Spinal cord (tissue), 10 donors: Measurements from ENCODE around the gene TRABD. TPM values are rescaled to one million over a fixed set of nuclear protein-coding genes. Genes with fewer than 3 reads are reported as not detected.

Experiments
- DNase-seq, 6 donors: peaks; one replicate each; pipeline versions ENCODE4 v3.0.0 to v3.0.0-alpha.2; 2013 to 2015; ENCODE audit warnings: low spot score in 6 of 6, low read depth in 4 of 6
- H3K27ac ChIP-seq: one replicate; pipeline ENCODE4 v1.5.1; 2013; ENCODE audit warnings: low read depth, low read length, control low read depth
- H3K27me3 ChIP-seq: one replicate; pipeline ENCODE4 v1.6.1; 2013; ENCODE audit warnings: low read length; ENCODE audit not compliant: control insufficient read depth, insufficient read depth
- H3K36me3 ChIP-seq: one replicate; pipeline ENCODE4 v1.6.1; 2013; ENCODE audit warnings: low read length; ENCODE audit not compliant: control insufficient read depth, insufficient read depth
- H3K4me1 ChIP-seq: one replicate; pipeline ENCODE4 v1.6.1; 2013; ENCODE audit warnings: low read length; ENCODE audit not compliant: control insufficient read depth, insufficient read depth
- H3K4me3 ChIP-seq: one replicate; pipeline ENCODE4 v1.5.1; 2013; ENCODE audit warnings: low read depth, low read length, control low read depth
- H3K9me3 ChIP-seq: one replicate; pipeline ENCODE4 v1.6.1; 2013; ENCODE audit warnings: low read length; ENCODE audit not compliant: control insufficient read depth, insufficient read depth
- WGBS: methylation state at CpG from one replicate; pipeline ENCODE4 v1.1.5; 2013; ENCODE audit warnings: missing lambda C conversion rate; ENCODE audit not compliant: insufficient coverage; 5-methylcytosine and 5-hydroxymethylcytosine counted together
- polyA plus RNA-seq, 2 donors: library from polyadenylated mRNA; unstranded; fragments of 120-200 nt; gene quantifications; one replicate each; pipeline ENCODE4 v1.2.1, GENCODE V29; 2013; ENCODE audit not compliant: insufficient read length in 2 of 2
- total RNA-seq, 2 donors: library from RNA; depleted of rRNA in 1 of 2; stranded (reverse); fragments of 120-200 nt in 1 of 2; fragments of >200 nt in 1 of 2; gene quantifications; one replicate each; pipeline versions ENCODE4 v1.2.3 to v1.2.4, GENCODE V29; 2013 to 2014
- donor health status: healthy.

The TRABD gene
- total and polyA plus RNA-seq, 4 donors = 5.4 to 34.7 (median 21.7) TPM

GRCh38 chr22:50208939-50209892 lies 23.5 kb downstream of the TRABD start:
- Histone ChIP-seq H3K9me3 (no peaks in the 10 kb centered on the region), H3K4me3 (no peak overlapping the region), H3K27ac (no peak overlapping the region), H3K27me3 (no peaks in the 10 kb centered on the region), H3K36me3 (peaks cover 88% of the 10 kb centered on the region), H3K4me1 (peaks cover 14% of the 10 kb centered on the region)
- 82% methylated on average over 31 of the region's 31 CpGs for WGBS
- DNase-seq = no peak

- H3K9me3 ChIP-seq = no peaks in the 10 kb centered on the region
- WGBS = 68% methylated on average over 20 of the region's 20 CpGs
- peaks cover 14% of the 10 kb centered on the region for H3K4me1 ChIP-seq
- no peaks in the 10 kb centered on the region for H3K27me3 ChIP-seq
- H3K4me3 ChIP-seq = no peak overlapping the region
- no peak overlapping the region for H3K27ac ChIP-seq
- H3K36me3 ChIP-seq = peaks cover 92% of the 10 kb centered on the region
- DNase-seq = peak in 4 of 6 donors; percentile 38 to 87 (median 69)
These were observed 24.2 kb downstream of the TRABD start for GRCh38 chr22:50209893-50210292.

GRCh38 chr22:50210378-50211139 lies 24.8 kb downstream of the TRABD start:
- peaks cover 92% of the 10 kb centered on the region for H3K36me3 ChIP-seq
- DNase-seq = no peak

GRCh38 chr22:50211147-50211546 lies 25.4 kb downstream of the TRABD start:
- Histone ChIP-seq H3K27ac (no peak overlapping the region), H3K4me3 (no peak overlapping the region), H3K9me3 (no peaks in the 10 kb centered on the region), H3K27me3 (no peaks in the 10 kb centered on the region), H3K36me3 (peaks cover 92% of the 10 kb centered on the region), H3K4me1 (peaks cover 14% of the 10 kb centered on the region)
- 94% methylated on average over 14 of the region's 14 CpGs for WGBS
- no peak for DNase-seq

More at GRCh38 chr22:50210378-50211139, 24.8 kb downstream of the TRABD start:
- H3K4me1 ChIP-seq = peaks cover 14% of the 10 kb centered on the region
- H3K27me3 ChIP-seq = no peaks in the 10 kb centered on the region
- H3K27ac ChIP-seq = no peak overlapping the region
- no peaks in the 10 kb centered on the region for H3K9me3 ChIP-seq
- no peak overlapping the region for H3K4me3 ChIP-seq
- WGBS = 93% methylated on average over 32 of the region's 32 CpGs

GRCh38 chr22:50213263-50213662 lies 27.6 kb downstream of the TRABD start:
- WGBS = 96% methylated on average over 8 of the region's 9 CpGs
- H3K27ac ChIP-seq = no peak overlapping the region
- no peak for DNase-seq
- H3K9me3 ChIP-seq = no peaks in the 10 kb centered on the region
- H3K4me1 ChIP-seq = peaks cover 9% of the 10 kb centered on the region
- H3K36me3 ChIP-seq = peaks cover 93% of the 10 kb centered on the region
- H3K4me3 ChIP-seq = no peak overlapping the region
- H3K27me3 ChIP-seq = no peaks in the 10 kb centered on the region

- peaks cover 20% of the 10 kb centered on the region for H3K4me1 ChIP-seq
- 87% methylated on average over 11 of the region's 17 CpGs for WGBS
These were observed 29.8 kb downstream of the TRABD start for GRCh38 chr22:50215297-50216054.

GRCh38 chr22:50216055-50216683 lies 30.5 kb downstream of the TRABD start:
- Histone ChIP-seq H3K4me3 (no peak overlapping the region), H3K27ac (no peak overlapping the region)
- WGBS = 91% methylated on average over 10 of the region's 15 CpGs

More at GRCh38 chr22:50215297-50216054, 29.8 kb downstream of the TRABD start:
- Histone ChIP-seq H3K36me3 (peaks cover 93% of the 10 kb centered on the region), H3K27ac (no peak overlapping the region), H3K4me3 (no peak overlapping the region), H3K9me3 (no peaks in the 10 kb centered on the region), H3K27me3 (no peaks in the 10 kb centered on the region)
- DNase-seq = no peak

GRCh38 chr22:50216684-50217520 lies 31.2 kb downstream of the TRABD start:
- H3K9me3 ChIP-seq = no peaks in the 10 kb centered on the region
- no peak overlapping the region for H3K4me3 ChIP-seq
- H3K4me1 ChIP-seq = peaks cover 20% of the 10 kb centered on the region
- DNase-seq = no peak
- no peak overlapping the region for H3K27ac ChIP-seq
- H3K36me3 ChIP-seq = peaks cover 98% of the 10 kb centered on the region
- no peaks in the 10 kb centered on the region for H3K27me3 ChIP-seq
- WGBS = 93% methylated on average over 56 of the region's 57 CpGs

More at GRCh38 chr22:50216055-50216683, 30.5 kb downstream of the TRABD start:
- no peaks in the 10 kb centered on the region for H3K27me3 ChIP-seq
- H3K4me1 ChIP-seq = peaks cover 20% of the 10 kb centered on the region
- no peak for DNase-seq
- no peaks in the 10 kb centered on the region for H3K9me3 ChIP-seq
- peaks cover 93% of the 10 kb centered on the region for H3K36me3 ChIP-seq
